Calu3 (cell line): Measurements from ENCODE around the gene INF2. TPM values are rescaled to one million over a fixed set of nuclear protein-coding genes. Genes with fewer than 3 reads are reported as not detected.

Experiments used
- BruUV-seq: library from RNA; stranded (reverse); fragments of 400-500 nt; replicated peaks from 2 replicates; lab custom pipeline; 2021; lab: Mats Ljungman, UMichigan
- CTCF ChIA-PET: fragments of 300-600 bp; sonication (Branson Sonifier 250); formaldehyde crosslinking; loops from one replicate; lab custom pipeline; 2022; ENCODE audit warnings: antibody characterized with exemption; lab: Charles Lee
- DNase-seq: peaks from one replicate; pipeline ENCODE4 v3.0.0; 2022
- H3K27ac Mint-ChIP-seq: one replicate; pipeline ENCODE4 v1.8.0; 2022; ENCODE audit warnings: mixed read lengths; ENCODE audit not compliant: unreplicated experiment
- H3K27me3 Mint-ChIP-seq: one replicate; pipeline ENCODE4 v1.8.0; 2022; ENCODE audit warnings: mixed read lengths; ENCODE audit not compliant: unreplicated experiment
- H3K36me3 Mint-ChIP-seq: one replicate; pipeline ENCODE4 v1.8.0; 2022; ENCODE audit warnings: mild to moderate bottlenecking, moderate library complexity, mixed read lengths; ENCODE audit not compliant: insufficient read depth, unreplicated experiment
- H3K4me1 Mint-ChIP-seq: one replicate; pipeline ENCODE4 v1.8.0; 2022; ENCODE audit warnings: mild to moderate bottlenecking, low read depth, mixed read lengths; ENCODE audit not compliant: unreplicated experiment
- H3K4me3 Mint-ChIP-seq: one replicate; pipeline ENCODE4 v1.8.0; 2022; ENCODE audit warnings: mild to moderate bottlenecking, low read depth, moderate library complexity, mixed read lengths; ENCODE audit not compliant: unreplicated experiment
- H3K9me3 Mint-ChIP-seq: one replicate; pipeline ENCODE4 v1.8.0; 2022; ENCODE audit warnings: low read depth, mixed read lengths; ENCODE audit not compliant: unreplicated experiment
- CTCF ChIP-seq: fragments of 200-600 bp; IDR thresholded peaks from one replicate; pipeline ENCODE4 v1.8.0; 2022; ENCODE audit warnings: antibody characterized with exemption; ENCODE audit not compliant: unreplicated experiment
- intact Hi-C: fragments of 100-400 bp; cut with micrococcal nuclease; formaldehyde crosslinking; loops from one replicate; pipeline ENCODE4 v1.10.0; 2022; ENCODE audit not compliant: unreplicated experiment
- total RNA-seq: library from RNA; stranded (reverse); gene quantifications from 2 replicates; pipeline ENCODE4 v1.2.3, GENCODE V29; 2022

INF2 gene
- total RNA-seq, 1 experiment from 2014 or later = 208 TPM

- intact Hi-C loops = no loop called here
- BruUV-seq = no TSS peak
- no peaks in the 10 kb centered on the region for H3K27me3 Mint-ChIP-seq
These were observed 55.1 kb downstream of the INF2 start for GRCh38 chr14:104744484-104744883.

GRCh38 chr14:104745431-104745830, 56.0 kb downstream of the INF2 start:
- no peak for DNase-seq
- no TSS peak for BruUV-seq
- TF ChIP-seq CTCF = no peak
- intact Hi-C loops = no loop called here
- H3K9me3 Mint-ChIP-seq = no peaks in the 10 kb centered on the region
- H3K4me1 Mint-ChIP-seq = peaks cover 16% of the 10 kb centered on the region
- CTCF ChIA-PET = no interaction called here
- no peaks in the 10 kb centered on the region for H3K27me3 Mint-ChIP-seq
- no peaks in the 10 kb centered on the region for H3K36me3 Mint-ChIP-seq
- H3K27ac Mint-ChIP-seq = no peak overlapping the region
- no peak overlapping the region for H3K4me3 Mint-ChIP-seq

More at GRCh38 chr14:104744484-104744883, 55.1 kb downstream of the INF2 start:
- peaks cover 8% of the 10 kb centered on the region for H3K4me1 Mint-ChIP-seq
- TF ChIP-seq CTCF = no peak
- no peaks in the 10 kb centered on the region for H3K36me3 Mint-ChIP-seq
- no peaks in the 10 kb centered on the region for H3K9me3 Mint-ChIP-seq
- H3K4me3 Mint-ChIP-seq = no peak overlapping the region
- H3K27ac Mint-ChIP-seq = no peak overlapping the region
- CTCF ChIA-PET = no interaction called here
- no peak for DNase-seq

GRCh38 chr14:104746071-104746545, 56.7 kb downstream of the INF2 start:
- TF ChIP-seq CTCF = no peak
- BruUV-seq = no TSS peak
- no peaks in the 10 kb centered on the region for H3K9me3 Mint-ChIP-seq
- H3K27me3 Mint-ChIP-seq = no peaks in the 10 kb centered on the region
- H3K4me1 Mint-ChIP-seq = peaks cover 16% of the 10 kb centered on the region
- CTCF ChIA-PET = no interaction called here
- no peak overlapping the region for H3K4me3 Mint-ChIP-seq
- no peak overlapping the region for H3K27ac Mint-ChIP-seq
- intact Hi-C loops = no loop called here
- DNase-seq = no peak
- H3K36me3 Mint-ChIP-seq = no peaks in the 10 kb centered on the region

- no TSS peak for BruUV-seq
- CTCF ChIA-PET = no interaction called here
These were observed 57.6 kb downstream of the INF2 start for GRCh38 chr14:104746934-104747481.

More at GRCh38 chr14:104746934-104747481, 57.6 kb downstream of the INF2 start:
- H3K9me3 Mint-ChIP-seq = no peaks in the 10 kb centered on the region
- no peak overlapping the region for H3K4me3 Mint-ChIP-seq
- peaks cover 16% of the 10 kb centered on the region for H3K4me1 Mint-ChIP-seq
- H3K27ac Mint-ChIP-seq = no peak overlapping the region
- DNase-seq = no peak
- H3K27me3 Mint-ChIP-seq = no peaks in the 10 kb centered on the region
- no peak for TF ChIP-seq CTCF
- intact Hi-C loops = no loop called here
- no peaks in the 10 kb centered on the region for H3K36me3 Mint-ChIP-seq
